Neural cell (in vitro differentiated cells): Measurements from ENCODE around the gene MLC1. TPM values are rescaled to one million over a fixed set of nuclear protein-coding genes. Genes with fewer than 3 reads are reported as not detected.

Experiments used
- H2AFZ ChIP-seq: fragments of 200-600, 300-800 bp; sonication (generic), shearing (Covaris generic); 2 replicates; pipeline ENCODE4 v1.6.0; 2014; ENCODE audit warnings: low read depth, mild to moderate bottlenecking, antibody characterized with exemption, low read length, moderate library complexity
- H3F3A ChIP-seq: fragments of 200-600 bp; shearing (Covaris generic); 2 replicates; pipeline ENCODE4 v1.6.1; 2016; ENCODE audit warnings: mild to moderate bottlenecking, moderate library complexity, mixed read lengths, antibody characterized with exemption, low read length; ENCODE audit not compliant: insufficient read depth, poor library complexity, severe bottlenecking
- H3K27ac ChIP-seq: fragments of 200-600, 300-800 bp; sonication (generic), shearing (Covaris generic); 2 replicates; pipeline ENCODE4 v1.5.1; 2014; ENCODE audit warnings: mild to moderate bottlenecking, low read length, moderate library complexity
- H3K27me3 ChIP-seq: fragments of 300-800, 200-600 bp; sonication (generic), shearing (Covaris generic); 2 replicates; pipeline ENCODE4 v1.6.0; 2014; ENCODE audit warnings: mild to moderate bottlenecking, low read depth, low read length, moderate library complexity; ENCODE audit not compliant: insufficient read depth
- H3K36me3 ChIP-seq: fragments of 300-800, 200-600 bp; sonication (generic), shearing (Covaris generic); 2 replicates; pipeline ENCODE4 v1.5.1; 2014; ENCODE audit warnings: mild to moderate bottlenecking, antibody characterized with exemption, low read length, moderate library complexity; ENCODE audit not compliant: insufficient read depth
- H3K4me2 ChIP-seq: fragments of 300-800, 200-600 bp; sonication (generic), shearing (Covaris generic); 2 replicates; pipeline ENCODE4 v1.6.0; 2014; ENCODE audit warnings: mild to moderate bottlenecking, low read length
- H3K4me3 ChIP-seq: fragments of 300-800, 200-600 bp; sonication (generic), shearing (Covaris generic); 2 replicates; pipeline ENCODE4 v1.5.1; 2014; ENCODE audit warnings: mild to moderate bottlenecking, low read length, moderate library complexity
- H3K79me2 ChIP-seq: fragments of 200-600 bp; shearing (Covaris generic); replicated peaks from 2 replicates; pipeline ENCODE4 v1.6.0; 2014; ENCODE audit warnings: mild to moderate bottlenecking, low read length, moderate library complexity; ENCODE audit not compliant: insufficient read depth
- H3K9ac ChIP-seq: fragments of 300-800, 200-600 bp; sonication (generic), shearing (Covaris generic); 2 replicates; pipeline ENCODE4 v1.6.1; 2016; ENCODE audit warnings: mild to moderate bottlenecking, low read length, mixed read lengths
- H3K9me2 ChIP-seq: fragments of 200-600 bp; shearing (Covaris generic); 2 replicates; pipeline ENCODE4 v1.6.1; 2016; ENCODE audit warnings: mild to moderate bottlenecking, low read length, mixed read lengths; ENCODE audit not compliant: insufficient read depth
- H3K9me3 ChIP-seq: fragments of 200-600, 300-800 bp; sonication (generic), shearing (Covaris generic); 2 replicates; pipeline ENCODE4 v1.6.1; 2016; ENCODE audit warnings: mild to moderate bottlenecking, mixed run types, low read length, moderate library complexity, mixed read lengths
- H4K20me1 ChIP-seq: fragments of 200-600 bp; shearing (Covaris generic); 2 replicates; pipeline ENCODE4 v1.6.1; 2016; ENCODE audit warnings: mild to moderate bottlenecking, mixed run types; ENCODE audit not compliant: insufficient read depth
- CTCF ChIP-seq: fragments of 450-650 bp; IDR thresholded peaks from 2 replicates; pipeline ENCODE4 v1.5.1; 2014; ENCODE audit warnings: antibody characterized with exemption, mild to moderate bottlenecking, moderate library complexity; ENCODE audit not compliant: poor library complexity, severe bottlenecking
- EP300 ChIP-seq: fragments of 450-650 bp; conservative IDR thresholded peaks from 2 replicates; pipeline ENCODE4 v1.6.1; 2014; ENCODE audit warnings: antibody characterized with exemption, mild to moderate bottlenecking, moderate library complexity; ENCODE audit not compliant: poor library complexity, severe bottlenecking
- EZH2 ChIP-seq: fragments of 200-600, 300-800 bp; shearing (Covaris generic), sonication (generic); IDR thresholded peaks from 2 replicates; pipeline ENCODE4 v1.6.1; 2014; ENCODE audit warnings: antibody characterized with exemption, low read length, borderline replicate concordance, mild to moderate bottlenecking; ENCODE audit not compliant: insufficient read depth, poor library complexity, severe bottlenecking
- MXI1 ChIP-seq: fragments of 450-650 bp; conservative IDR thresholded peaks from 2 replicates; pipeline ENCODE4 v1.6.1; 2014; ENCODE audit warnings: antibody characterized with exemption, mild to moderate bottlenecking; ENCODE audit not compliant: poor library complexity, severe bottlenecking
- POLR2AphosphoS5 ChIP-seq: IDR thresholded peaks from 2 replicates; pipeline ENCODE4 v1.6.1; 2012
- RAD21 ChIP-seq: fragments of 450-650 bp; conservative IDR thresholded peaks from 2 replicates; pipeline ENCODE4 v1.6.1; 2014; ENCODE audit warnings: antibody characterized with exemption, mild to moderate bottlenecking, moderate library complexity
- REST ChIP-seq: IDR thresholded peaks from 2 replicates; pipeline ENCODE4 v1.6.1; 2012; ENCODE audit warnings: borderline replicate concordance
- SMC3 ChIP-seq: fragments of 450-650 bp; conservative IDR thresholded peaks from 2 replicates; pipeline ENCODE4 v1.6.1; 2014; ENCODE audit warnings: antibody characterized with exemption, mild to moderate bottlenecking, moderate library complexity; ENCODE audit not compliant: poor library complexity
- TAF1 ChIP-seq: IDR thresholded peaks from 2 replicates; pipeline ENCODE4 v1.6.1; 2012; ENCODE audit warnings: low read depth
- polyA plus RNA-seq: library from polyadenylated mRNA; depleted of rRNA; stranded (reverse); fragments of >200 nt; gene quantifications from 2 replicates; pipeline ENCODE4 v1.2.3, GENCODE V29; 2014

MLC1 gene
- polyA plus RNA-seq, 1 donor from 2014 or later: not detected

- TF ChIP-seq EZH2 (no peak), MXI1 (no peak), REST (no peak), RAD21 (no peak), SMC3 (no peak), TAF1 (no peak), EP300 (no peak), CTCF (no peak), POLR2AphosphoS5 (no peak)
- no peaks in the 10 kb centered on the region for H3K9me2 ChIP-seq
- H4K20me1 ChIP-seq: no peaks in the 10 kb centered on the region
- no peak overlapping the region for H3K9ac ChIP-seq
- no peak overlapping the region for H3K4me2 ChIP-seq
- H3K36me3 ChIP-seq: no peaks in the 10 kb centered on the region
- H2AFZ ChIP-seq: no peak overlapping the region
- H3K79me2 ChIP-seq: no peaks in the 10 kb centered on the region
- no peak overlapping the region for H3K27ac ChIP-seq
- H3K27me3 ChIP-seq: no peaks in the 10 kb centered on the region
- no peak overlapping the region for H3K4me3 ChIP-seq
- H3K9me3 ChIP-seq: no peaks in the 10 kb centered on the region
- H3F3A ChIP-seq: no peaks in the 10 kb centered on the region
Measured at GRCh38 chr22:50131894-50132293, 46.7 kb upstream of the MLC1 start.

- TF ChIP-seq POLR2AphosphoS5: no peak
- Histone ChIP-seq H3K4me2 (no peak overlapping the region), H3K4me3 (no peak overlapping the region), H2AFZ (no peak overlapping the region), H3F3A (no peaks in the 10 kb centered on the region), H3K27me3 (no peaks in the 10 kb centered on the region), H4K20me1 (no peaks in the 10 kb centered on the region), H3K9me2 (no peaks in the 10 kb centered on the region), H3K79me2 (no peaks in the 10 kb centered on the region), H3K9ac (no peak overlapping the region), H3K36me3 (no peaks in the 10 kb centered on the region), H3K27ac (no peak overlapping the region), H3K9me3 (peaks cover 3% of the 10 kb centered on the region)
Measured at GRCh38 chr22:50129121-50129736, 44.0 kb upstream of the MLC1 start.

- Histone ChIP-seq H3K27ac (no peak overlapping the region), H3K79me2 (no peaks in the 10 kb centered on the region), H3K9me3 (peaks cover 7% of the 10 kb centered on the region), H4K20me1 (no peaks in the 10 kb centered on the region), H3K4me3 (no peak overlapping the region), H3K9me2 (no peaks in the 10 kb centered on the region), H3K9ac (no peak overlapping the region), H3F3A (no peaks in the 10 kb centered on the region), H2AFZ (no peak overlapping the region), H3K36me3 (no peaks in the 10 kb centered on the region), H3K27me3 (no peaks in the 10 kb centered on the region), H3K4me2 (no peak overlapping the region)
- TF ChIP-seq EP300: no peak
- no peak for TF ChIP-seq TAF1
- TF ChIP-seq REST: no peak
- no peak for TF ChIP-seq SMC3
- no peak for TF ChIP-seq CTCF
Measured at GRCh38 chr22:50125029-50125428, 39.8 kb upstream of the MLC1 start.
